Fibroblast of peridontal ligament (primary cell): ENCODE results near the gene CTCFL.
"Not testable (repeated sequence)": the region's sequence is repeated elsewhere in the genome, so short reads cannot be mapped to it uniquely, and the experiment has no call there.

ENCODE experiments used
- DNase-seq: peaks from one replicate; pipeline ENCODE4 v3.0.0-alpha.2; 2010; ENCODE audit errors: extremely low read depth

CTCFL gene

DNA sequence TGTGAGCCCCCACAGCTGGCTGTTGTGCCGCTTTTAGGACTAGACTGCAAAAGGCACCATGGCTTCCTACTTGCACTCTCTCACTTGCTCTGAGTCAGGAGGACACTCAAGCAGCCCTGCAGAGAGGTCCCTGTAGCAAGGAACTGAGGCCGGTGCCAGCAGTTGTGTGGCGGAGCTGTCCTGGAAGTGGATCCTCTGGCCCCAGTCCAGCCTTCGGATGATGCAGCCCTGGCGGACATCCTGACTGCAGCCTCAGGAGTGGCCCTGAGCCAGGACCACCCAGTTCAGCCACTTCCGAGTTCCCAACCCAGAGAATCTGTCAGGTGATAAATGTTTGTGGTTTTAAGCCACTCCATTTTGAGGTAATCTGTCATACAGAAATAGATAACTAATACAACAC lies 17.5 kb downstream of the CTCFL start:
- no peak for DNase-seq

DNA sequence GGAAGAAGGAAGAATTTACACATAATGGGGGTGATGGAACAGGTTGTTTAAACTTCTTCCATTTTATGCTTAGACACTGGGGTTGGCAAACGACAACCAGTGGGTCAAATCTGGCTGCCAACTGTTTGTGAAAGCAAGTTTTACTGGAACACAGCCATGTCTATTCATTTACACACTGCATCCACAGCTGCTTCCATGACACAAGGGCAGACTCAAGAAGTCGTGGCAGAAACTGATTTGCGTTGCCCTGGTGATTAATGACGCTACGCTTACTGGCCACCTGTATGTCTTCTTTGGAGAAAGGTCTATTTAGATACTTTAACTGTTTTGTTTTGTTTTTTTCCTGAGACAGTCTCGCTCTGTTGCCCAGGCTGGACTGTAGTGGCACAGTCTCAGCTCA lies 19.0 kb downstream of the CTCFL start:
- DNase-seq: no peak

DNA sequence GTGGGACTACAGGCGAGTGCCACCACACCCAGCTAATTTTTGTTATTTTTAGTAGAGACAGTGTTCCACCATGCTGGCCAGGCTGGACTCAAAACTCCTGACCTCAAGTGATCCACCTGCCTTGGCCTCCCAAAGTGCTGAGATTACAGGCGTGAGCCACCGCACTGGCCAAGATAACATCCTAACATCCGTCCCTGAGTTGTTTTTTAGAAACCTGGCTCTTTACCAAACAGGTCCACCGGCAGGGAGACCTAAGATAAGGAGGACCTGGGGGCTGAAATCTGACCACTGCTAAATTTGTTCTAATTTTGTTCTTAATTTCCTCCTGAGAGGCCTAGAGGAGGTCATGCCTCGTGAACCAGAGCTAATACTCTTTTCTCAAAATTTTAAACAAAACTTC lies 20.5 kb downstream of the CTCFL start:
- DNase-seq: no peak

- no peak for DNase-seq
Measured at GRCh38 chr20:57503035-57503658, 21.8 kb downstream of the CTCFL start.

DNA sequence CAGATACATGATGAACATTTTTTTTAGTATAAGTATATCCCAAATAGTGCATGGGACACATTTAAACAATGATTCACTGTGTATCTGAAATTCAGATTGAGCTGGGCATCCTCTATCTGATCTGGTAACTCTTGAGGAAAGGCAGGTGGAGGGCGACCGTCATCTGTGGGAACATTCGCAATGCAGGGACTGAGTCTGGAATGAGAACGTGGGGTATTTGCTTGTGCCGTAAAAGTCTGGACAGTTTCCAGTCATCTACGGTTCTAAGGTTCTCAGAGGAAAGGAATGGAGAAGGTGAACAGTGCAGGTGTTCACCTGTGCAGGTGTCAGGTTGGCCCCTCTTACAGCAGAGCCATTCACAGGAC lies 22.6 kb downstream of the CTCFL start:
- no peak for DNase-seq

DNA sequence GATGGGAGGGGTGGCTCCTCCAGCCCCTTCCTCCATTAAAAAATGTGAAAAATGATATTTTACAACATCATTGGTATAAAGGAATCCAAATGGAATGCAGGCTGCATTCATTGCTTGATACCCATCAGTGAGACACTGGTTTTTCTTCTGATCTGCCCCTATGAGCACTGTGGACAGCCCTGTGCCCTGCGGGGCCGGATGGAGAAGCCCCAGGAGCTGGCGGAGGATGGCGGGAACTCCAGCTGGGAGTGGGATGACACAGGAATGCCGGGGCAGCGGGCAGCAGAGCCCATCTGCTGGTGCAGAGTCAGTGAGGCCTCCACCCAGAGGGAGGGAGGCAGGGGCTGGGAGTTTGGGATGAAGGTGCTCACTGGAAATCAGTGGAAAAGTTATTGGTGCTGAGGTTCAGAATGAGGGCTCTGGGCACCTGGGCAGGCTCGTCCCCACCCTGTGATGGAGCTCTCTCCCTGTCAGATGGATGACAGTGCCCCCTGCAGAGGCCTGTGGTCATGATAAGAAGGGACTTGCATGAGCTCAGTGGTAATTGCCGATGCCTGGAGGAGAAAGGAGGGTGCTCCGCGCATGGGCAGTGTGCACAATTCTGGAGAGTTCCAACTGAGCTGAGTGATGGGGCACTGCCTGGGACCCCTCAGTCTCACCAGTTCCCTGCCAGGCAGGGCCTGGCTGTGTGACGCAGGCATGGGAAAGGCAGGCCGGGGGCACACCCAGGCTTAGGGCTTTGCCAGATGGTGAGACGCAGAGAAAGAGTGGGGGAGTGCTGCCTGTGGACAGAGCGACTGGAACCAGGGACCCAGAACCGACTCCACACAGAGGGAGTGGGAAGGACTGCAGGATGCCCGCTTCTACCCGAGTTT lies 23.2 kb downstream of the CTCFL start:
- no peak for DNase-seq

GRCh38 chr20:57500962-57501361 lies 24.0 kb downstream of the CTCFL start:
- DNase-seq: no peak

- DNase-seq: no peak
Measured at GRCh38 chr20:57500235-57500634, 24.7 kb downstream of the CTCFL start.

- DNase-seq: no peak
Measured at GRCh38 chr20:57499676-57500075, 25.3 kb downstream of the CTCFL start.

DNA sequence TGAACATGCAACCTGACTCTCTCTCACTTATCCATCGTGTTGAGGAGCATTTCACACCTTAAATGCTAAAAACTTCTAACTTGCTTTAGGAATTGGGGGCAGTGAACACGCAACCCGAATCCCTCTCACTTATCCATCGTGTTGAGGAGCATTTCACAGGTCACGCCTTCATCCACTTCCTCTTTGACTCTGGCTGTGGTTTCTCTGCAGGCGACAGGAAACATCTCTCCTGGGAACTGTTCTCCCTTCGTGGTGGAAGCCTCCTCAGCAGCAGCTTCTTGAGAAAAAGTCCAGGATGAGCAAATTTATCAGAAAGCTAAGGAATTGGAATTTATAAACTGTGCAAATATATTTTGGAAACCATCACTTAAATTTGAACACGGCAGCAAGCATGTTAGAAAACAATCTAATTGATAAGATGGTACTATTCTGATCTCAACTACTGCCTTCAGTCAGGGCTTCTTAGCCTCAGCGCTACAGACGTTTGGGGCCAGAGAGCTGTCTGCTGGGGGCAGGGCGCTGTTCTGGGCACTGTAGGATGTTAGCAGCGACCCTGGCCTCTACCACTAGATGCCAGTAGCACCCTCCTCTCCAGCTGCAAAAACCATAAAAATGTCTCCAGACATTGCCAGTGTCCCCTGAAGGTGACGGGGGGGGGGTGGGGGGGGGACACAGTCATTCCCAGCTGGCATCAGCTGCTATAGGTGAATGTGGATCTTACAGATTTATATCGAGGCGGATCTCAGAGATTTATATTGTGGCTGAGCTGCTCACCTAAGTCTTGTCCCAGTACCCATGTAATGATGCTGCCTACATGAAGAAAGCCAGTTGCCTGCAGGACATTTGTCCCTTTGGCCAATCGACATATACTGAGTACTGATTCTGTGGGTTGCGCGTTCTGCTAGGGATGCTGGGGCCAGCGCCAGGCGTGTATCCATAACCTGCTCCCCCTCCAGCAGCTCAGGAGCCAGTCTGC lies 26.2 kb downstream of the CTCFL start:
- peak; percentile 18 for DNase-seq

DNA sequence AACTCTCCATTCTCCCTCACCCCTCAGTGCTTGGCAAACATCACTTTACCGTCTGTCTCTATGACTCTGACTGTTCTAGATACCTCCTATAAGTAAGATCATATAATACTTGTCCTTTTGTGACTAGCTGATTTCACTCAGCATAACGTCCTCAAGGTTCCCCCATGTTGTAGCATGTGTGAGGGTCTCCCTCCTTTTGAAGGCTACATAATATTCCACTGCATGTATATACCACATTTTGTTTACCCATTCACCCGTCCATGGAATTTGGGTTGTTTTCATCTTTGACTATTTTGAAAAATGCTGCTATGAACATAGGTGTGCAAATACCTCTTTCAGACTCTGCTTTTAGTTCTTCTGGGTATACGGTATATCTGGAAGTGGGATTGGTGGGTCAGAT lies 28.3 kb downstream of the CTCFL start:
- DNase-seq: no peak

GRCh38 chr20:57495978-57496377 lies 29.0 kb downstream of the CTCFL start:
- no peak for DNase-seq

DNA sequence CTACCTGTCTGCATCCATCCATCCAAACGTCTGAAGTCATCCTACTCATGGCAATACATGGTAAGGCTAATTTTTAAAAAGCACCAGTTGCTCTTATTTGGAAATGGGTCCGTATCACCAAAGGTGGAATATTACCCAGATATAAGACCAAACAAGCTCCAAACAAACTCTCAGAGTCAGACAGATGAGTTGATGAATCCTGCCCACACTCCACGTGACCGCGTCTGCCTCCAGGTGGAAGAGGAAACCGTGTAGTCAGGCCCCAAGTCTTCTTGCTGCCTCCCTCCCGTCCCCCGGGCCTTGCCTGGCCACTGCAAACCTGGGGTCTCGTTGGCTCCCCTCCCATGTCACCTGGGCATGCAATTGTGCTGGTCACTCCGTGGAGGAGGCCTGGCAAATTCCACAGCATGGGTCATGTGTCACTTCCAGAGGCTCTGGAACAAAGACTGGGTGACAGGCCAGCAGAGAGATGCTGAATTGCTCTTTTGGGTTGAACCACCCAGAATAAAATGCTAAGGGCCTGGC lies 31.8 kb downstream of the CTCFL start:
- no peak for DNase-seq

DNA sequence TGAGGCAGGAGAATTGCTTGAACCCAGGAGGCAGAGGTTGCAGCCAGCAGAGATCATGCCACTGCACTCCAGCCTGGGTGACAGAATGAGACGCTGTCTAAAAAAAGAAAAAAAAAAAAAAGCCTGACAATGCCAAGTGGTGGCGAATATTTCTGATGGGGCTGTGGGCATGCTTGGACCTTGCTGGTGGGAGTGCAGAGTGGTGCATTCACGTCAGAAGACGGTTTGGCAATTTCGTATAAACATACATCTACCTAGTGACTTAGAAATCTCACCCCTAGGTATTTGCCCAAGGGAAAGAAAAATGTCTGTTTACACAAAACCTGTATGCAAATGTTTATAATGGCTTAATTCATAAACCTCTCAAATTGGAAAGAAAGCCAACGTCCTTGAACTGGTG lies 33.6 kb downstream of the CTCFL start:
- no peak for DNase-seq

DNA sequence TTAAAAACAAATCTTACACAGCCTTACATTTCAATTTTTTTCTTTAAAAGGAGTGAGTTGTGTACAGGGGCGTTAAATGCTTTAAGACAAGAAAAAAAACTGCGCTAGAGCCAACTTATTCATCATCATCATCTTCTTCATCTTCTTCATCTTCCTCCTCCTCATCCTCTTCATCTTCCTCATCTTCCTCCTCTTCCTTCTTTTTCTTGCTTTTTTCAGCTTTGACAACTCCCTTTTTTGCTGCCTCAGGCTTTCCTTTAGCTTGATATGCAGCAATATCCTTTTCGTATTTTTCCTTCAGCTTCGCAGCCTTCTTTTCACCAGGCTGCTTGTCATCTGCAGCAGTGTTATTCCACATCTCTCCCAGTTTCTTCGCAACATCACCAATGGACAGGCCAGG lies 36.7 kb downstream of the CTCFL start:
- not testable (repeated sequence) for DNase-seq

GRCh38 chr20:57485770-57486169 lies 39.2 kb downstream of the CTCFL start:
- no peak for DNase-seq

DNA sequence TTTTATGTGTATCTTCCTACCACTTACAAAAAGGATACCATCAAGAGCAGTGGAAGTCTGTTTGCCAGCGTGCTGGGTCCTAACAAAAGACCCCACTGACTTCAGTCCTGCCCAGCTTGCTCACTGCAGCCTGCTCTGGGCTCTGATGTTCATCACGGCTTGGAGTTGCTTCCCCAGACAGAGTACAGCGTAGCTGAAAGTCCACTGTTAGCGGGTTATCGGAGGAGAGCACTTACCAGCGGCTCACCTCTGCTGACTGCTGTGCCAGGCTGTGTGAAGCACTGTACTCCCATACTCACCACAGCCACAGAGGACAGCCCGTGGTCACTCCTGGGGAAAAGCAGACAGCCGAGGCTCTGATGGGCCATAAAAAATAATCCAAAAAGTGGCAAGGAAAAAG lies 40.2 kb downstream of the CTCFL start:
- DNase-seq: no peak

DNA sequence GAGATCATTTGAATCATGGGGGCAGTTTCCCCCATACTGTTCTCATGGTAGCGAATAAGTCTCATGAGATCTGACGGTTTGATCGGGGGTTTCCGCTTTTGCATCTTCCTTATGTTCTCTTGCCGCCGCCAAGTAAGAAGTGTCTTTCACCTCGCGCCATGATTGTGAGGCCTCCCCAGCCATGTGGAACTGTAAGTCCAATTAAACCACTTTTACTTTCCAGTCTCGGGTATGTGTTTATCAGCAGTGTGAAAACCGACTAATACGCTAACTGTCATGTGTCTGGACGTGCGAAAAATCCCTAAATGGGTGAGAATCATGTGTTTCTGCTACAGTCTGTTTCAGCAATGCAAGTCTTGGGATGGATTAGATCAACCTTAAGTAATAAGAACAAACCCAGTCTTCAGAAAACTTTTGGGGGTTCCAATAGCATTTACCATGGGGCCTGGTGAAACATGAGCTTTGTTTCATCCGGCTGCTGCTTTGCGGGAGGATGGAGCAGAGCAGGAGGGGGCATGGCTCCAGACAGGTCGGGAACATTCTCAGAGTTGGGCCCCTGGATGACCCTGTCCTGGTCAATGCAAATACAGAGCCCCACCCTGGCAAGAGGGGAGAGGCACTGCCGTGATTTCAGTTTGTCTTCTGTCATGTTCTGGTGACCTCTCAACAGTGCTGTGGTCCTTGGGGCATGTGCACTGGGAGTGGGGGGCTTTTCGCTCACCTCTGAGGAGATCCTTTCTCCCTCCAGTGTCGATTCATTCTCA lies 41.5 kb downstream of the CTCFL start:
- DNase-seq: no peak

DNA sequence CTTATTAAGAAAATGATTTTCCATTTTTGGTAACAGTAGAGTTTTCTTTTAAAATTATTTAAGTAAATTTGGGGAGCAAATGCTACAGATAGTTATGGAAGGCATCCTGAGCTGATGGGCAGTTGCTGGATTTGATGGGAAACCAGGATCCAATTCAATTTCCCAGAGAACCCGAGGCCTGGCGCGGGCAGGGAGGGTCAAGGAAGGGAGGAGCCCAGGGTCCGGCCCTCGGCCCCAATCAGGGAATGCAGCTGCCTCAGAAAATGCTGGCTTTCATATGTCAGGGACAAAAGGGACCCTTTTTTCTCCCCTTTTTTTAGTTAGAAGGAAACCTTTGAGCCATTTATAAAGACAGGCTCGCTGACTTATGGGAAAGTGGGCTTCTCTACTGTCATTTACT lies 42.1 kb downstream of the CTCFL start:
- DNase-seq: no peak

GRCh38 chr20:57482148-57482547 lies 42.8 kb downstream of the CTCFL start:
- DNase-seq: no peak

GRCh38 chr20:57481281-57481711 lies 43.6 kb downstream of the CTCFL start:
- DNase-seq: no peak
